Measurements from ENCODE around the gene SPR.

Gene SPR

DNA sequence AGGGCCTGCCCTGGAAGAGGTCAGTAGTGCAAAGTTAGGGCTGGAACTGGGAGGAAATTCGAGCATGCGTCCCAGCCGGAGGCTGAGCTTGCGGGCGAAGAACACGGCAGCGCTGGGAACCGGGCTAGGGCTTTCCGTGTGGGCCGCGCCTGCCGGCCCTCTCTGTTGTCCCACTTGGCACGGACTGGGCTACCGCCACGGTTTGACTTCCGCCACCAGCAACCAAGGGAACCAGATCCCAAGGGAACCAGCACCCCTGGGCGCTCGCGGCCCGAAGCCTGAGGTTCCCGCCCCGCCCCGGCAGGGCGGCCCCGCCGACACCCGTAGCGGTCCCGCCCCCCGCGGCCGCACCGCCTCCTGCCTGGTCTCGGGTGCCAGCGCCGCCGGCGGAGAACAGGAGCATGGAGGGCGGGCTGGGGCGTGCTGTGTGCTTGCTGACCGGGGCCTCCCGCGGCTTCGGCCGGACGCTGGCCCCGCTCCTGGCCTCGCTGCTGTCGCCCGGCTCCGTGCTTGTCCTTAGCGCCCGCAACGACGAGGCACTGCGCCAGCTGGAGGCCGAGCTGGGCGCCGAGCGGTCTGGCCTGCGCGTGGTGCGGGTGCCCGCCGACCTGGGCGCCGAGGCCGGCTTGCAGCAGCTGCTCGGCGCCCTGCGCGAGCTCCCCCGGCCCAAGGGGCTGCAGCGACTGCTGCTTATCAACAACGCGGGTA, at the start of gene SPR:
TSS of gene SPR (plus strand) at position 377 of the 708 bp plus-strand sequence. CDS start at position 402, 25 bp downstream.
- DNase-seq (ENCODE audit: low spot score): peak; percentile 78

DNA sequence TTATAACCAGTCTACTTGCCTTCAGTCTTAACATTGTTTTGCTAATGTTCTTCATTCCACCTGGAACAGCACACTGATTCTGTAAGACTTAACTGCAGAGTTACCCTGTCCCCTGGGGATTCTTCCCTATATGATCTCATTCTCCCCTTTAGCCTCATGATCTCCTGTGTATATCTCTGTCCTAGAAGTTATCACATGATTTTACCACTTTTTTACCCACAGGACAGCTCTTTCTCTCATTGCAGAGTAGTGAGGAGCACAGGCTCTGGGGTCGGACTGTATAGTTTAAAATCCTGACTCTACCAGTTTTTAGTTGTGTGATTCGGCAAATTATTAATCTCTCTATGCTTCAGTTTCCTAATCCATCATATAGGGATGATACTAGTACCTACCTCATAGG, 47.1 kb upstream of the SPR start:
- no peak for DNase-seq (ENCODE audit: low spot score)

DNA sequence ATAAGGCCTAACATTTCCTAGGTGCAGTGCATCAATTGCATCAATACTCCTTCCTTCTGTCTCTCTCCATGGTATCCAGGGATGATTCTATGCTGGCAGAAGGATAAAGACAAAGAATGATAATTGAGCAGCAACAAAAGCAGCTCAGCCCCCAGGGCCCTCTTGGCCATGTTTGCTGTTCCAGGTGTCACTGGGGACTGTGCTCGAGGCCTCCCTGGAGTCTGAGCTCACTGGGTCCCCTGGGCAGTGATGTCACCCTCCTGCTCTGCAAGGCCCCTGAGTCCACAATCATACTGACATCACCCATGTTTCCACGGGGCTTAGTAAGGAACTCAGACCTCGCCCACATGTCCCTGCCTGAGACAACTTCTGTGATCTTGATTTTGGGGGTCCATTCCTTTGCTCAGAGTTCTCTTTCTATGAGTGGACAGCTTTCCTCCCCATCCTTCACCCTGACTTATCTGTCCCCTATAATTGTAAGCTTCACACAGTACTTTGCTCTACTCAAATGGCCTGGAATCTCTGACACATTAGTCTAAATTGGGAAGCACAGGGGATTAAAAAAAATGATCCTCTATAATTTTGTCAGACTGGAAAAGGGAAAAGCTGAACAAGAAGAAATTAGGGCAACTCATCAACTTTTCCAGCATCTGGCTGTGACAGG, 45.6 kb upstream of the SPR start:
- DNase-seq (ENCODE audit: low spot score): no peak

DNA sequence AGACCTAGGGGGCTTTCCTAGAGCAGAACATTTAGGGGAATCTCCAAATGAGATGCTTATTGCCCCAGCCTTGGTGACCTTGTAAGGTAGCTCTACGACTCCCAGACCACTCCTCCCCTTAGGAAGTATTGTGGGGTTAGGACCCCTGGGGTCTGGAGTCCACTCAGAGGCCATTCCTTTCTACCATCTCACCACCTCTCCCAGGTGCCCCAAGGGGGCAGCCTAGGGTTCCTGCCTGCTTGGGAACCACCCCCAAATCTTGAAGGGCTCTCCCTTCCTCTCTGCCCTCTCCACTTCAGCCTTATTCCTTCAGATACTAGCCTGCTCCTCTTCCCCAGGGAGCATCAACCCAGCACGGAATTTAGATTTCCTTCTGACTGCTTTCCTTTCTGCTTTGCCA, 43.9 kb upstream of the SPR start:
- no peak for DNase-seq (ENCODE audit: low spot score)

DNA sequence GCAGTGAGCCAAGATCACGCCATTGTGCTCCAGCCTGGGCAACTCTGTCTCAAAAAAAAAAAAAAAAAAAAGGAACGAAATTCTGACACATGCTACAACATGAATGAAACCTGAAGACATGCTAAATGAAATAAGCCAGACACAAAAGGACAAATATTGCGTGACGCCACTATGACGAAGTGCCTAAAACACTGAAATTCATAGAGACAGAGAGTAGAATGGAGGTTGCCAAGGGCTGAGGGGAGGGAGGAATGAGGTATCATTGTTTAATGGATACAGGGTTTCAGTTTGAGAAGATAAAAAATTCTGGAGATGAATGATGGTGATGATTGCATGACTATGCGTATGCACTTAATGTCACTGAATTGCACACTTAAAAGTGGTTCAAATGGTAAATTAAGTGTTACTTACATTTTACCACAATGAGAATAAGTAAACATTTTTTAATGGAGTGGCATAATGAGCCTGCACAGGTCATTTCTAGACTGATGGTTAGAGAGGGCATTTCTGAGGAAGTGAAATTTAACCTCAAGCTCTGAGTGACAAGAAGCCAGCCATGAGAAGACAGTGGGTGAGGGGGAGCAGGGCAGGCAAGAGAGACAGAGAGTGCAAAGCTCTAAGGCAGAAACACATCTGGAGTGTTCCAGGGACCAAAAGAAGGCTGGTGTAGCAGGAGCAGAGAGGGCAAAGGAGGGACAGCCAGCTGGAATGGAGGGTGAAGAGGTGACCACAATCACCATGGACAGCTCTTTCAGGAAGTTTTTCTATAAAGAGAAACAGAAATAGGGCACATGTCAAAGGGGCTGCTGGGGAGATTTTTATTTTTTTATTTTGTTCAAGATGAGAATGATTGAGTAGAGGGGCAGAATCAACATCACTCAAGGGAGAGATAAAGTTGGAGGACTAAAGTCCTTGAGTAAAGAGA, 40.8 kb upstream of the SPR start:
- DNase-seq (ENCODE audit: low spot score): no peak

DNA sequence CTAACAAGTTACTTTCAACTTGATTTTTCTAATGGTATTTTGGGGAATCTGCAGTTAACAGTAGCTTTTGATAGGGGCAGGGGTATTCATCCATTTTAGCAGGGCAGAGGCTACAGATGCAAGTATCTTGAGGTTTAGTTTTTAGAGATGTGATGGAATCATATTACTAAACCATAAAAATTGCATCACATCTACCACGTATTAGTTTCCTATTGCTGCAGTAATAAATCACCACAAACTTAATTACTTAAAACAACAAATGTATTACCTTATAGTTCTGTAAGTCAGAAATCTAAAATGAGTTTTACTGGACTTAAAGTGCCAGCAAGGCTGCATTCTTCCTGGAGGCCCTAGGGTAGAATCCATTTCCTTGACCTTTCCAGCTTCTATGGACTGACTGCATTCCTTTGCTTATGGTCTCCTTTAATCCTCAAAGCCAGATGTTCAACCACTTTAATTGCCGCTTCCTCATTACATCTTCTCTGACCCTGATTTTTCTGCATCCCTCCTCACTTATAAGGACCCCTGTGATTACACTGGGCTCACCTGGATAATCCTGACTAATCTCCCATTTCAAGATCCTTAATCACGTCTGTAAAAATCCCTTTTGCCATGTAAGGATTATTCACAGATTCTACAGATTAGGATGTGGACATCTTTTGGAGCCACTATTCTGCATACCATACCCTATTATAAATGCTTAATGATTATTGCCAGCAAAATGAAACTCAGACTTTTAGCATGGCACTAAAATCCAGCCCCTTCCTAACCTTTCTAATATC, 39.5 kb upstream of the SPR start:
- no peak for DNase-seq (ENCODE audit: low spot score)

DNA sequence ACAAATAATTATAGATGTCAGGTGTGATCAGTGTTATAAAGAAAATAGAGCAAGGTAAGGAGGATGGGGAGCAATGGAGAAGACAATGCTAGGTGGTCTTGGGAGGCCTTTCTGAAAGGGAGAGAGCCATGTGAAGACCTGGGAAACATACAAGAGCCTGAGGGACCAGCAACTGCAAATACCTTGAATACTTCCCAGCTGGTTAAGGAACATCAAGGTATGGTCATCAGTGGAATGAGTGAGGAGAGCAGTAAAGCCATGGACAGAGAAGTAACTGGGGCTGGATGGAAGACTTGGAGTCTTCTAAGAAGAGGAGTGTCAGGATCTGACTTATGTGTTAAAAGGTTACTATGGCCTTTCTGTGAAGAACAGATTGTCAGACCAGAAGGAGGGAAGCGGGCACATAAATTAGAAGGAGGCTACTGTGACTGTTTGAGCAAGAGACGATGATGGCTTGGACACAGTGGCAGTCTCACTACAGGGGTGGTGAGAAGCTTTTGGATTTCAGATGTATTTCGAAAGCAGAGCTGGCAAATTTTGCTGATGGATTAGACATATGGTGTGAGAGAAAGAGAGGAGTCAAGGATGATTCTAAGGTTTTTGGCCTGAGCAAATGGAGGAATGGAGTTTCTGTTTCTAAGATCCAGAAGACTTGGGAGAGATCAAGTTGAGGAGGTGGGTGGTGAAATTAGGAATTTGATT, 38.6 kb upstream of the SPR start:
- DNase-seq (ENCODE audit: low spot score): no peak

DNA sequence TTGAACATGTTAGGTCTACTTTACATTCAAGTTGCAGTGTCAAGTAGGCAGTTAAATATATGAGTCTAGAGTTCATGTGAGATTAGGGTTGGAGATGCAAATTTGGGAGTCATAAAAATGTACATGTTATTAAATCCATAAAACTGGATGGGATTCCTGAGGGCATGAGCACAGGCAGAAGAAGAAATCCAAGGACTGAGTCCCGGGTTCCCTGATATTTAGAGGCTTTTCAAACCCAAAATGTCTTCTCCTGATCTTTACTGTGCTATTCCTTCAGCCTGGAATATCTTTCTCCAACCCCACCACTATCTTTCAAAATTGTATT, 38.1 kb upstream of the SPR start:
- DNase-seq (ENCODE audit: low spot score): no peak

DNA sequence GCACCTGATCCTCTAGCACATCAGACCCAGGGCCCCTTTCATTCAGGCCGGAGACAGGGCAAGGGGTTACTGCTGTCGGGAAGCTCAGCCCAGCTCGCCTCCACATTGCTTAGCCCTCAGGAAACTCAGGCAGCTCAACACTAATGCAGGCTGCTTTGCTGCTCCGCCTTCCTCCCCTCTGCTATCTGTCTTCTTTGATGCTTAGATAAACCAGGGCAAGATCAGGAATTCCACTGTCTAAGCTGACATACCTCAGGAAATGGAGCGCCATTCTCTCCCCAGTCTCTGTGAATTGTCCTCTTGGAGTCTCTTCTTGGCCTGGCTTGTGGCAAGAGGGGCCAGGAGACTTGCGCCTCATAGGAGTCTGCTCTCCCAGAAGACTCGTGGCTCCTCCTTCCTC, 35.9 kb upstream of the SPR start:
- DNase-seq (ENCODE audit: low spot score): no peak

DNA sequence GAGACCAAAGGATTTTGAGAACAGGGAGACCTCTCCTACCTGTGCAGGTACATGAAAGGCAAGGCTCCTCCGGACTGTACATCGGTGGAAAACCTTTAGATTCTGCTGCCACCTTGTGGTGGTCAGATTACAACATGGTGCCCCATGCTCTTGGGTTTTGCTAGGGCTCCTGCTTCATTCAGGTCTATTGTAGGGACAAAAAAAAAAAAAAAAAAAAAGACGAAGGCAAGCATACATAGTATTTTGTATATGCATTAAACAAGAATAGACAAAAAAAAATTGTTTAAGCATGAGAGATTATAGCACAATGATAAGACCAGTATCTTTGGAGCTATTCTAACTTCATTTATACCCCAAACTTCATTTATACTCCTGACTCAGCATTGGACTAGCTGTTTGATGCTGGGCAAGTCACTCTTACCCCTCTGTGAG, 27.4 kb upstream of the SPR start:
- DNase-seq (ENCODE audit: low spot score): peak; percentile 88

DNA sequence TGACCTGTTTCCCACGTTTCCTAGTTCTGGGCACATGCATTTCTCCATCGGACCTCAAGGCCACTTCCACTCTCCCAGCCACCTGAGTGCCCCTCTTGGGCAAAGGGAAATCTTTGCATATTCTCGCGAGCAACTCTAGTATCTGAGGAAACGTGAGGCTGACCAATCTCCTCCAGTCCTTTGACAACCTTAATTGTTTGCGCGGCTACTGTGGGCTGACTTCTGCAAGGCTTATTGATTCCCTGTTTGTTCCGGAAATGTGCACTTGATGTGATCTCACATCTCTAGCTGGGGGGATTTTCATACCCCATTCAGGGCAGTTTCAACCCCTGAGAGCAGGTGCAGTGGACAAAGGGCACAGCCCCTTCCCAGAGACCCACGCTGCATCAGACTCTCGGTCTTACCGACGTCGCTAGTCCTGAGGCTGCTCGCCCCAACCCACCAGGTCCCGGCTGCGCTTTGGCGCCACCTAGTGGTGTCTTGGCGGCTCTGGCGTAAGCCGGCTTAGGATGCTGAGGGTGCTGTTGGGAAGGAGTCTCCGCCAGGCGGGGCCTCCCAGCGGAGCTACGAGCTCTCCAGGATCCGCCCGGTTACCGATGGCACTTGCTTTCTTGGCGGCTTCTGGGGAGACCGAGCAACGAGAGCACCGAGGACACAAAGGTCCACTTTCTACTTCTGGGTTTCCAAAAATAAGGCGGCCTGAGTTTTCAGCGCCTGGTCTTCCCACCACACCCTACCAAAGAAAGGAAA, 24.8 kb upstream of the SPR start:
- peak; percentile 79 for DNase-seq (ENCODE audit: low spot score)

DNA sequence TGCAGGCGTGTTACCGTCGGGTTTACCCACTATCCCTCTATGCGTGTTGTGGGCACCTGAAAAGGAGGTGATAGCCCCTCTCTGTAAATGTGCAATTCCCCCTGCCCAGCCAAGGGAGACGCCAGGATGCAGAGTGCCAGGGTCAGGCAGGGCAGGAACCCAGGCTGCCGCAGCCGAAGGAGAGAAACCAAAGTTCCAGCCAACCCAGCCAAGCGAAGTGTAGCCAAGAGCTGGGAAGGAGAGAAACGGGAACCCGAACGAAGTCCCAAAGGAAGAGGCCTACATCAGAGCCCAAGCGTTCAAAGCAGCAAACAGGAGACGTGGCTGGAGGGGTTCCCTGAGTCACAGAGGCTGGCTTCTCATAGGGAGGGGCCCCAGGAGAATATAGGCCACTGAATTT, 24.2 kb upstream of the SPR start:
- DNase-seq (ENCODE audit: low spot score): no peak

DNA sequence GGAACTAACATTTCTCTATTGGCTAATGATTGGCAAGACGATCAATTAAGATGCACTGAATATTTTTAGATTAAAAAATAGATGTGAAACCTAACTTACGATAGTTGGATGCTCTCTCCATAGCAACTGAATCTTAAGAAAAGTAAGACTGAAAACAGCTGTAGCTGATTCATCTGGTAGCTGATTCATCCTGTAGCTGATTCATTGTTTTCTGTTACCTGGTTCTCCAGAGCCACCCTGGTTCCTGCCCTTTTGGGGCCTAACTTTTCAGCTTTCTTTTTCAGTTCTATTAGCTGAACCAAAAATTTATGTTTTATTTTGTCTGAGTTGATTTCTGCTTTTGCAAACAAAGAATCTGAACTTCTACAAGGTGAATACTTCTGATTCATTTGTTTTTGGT, 22.7 kb upstream of the SPR start:
- peak; percentile 16 for DNase-seq (ENCODE audit: low spot score)

DNA sequence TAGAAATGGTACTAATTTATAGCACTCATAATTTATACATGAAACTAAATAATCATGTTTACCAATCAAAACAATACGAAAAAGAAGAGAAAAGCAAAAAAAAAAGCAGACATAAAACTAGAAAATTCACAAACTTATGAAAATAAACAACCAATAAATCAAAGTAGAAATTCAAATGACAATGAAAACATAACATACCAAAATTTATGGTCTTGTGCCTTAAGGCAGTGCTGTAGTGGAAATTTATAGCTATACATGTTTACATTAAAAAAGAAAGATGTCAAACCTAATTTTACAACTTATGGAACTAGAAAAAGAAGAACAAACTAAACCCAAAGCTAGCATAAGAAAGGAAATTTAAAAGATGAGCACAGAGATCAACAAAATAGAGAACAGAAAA, 16.1 kb upstream of the SPR start:
- DNase-seq (ENCODE audit: low spot score): no peak

DNA sequence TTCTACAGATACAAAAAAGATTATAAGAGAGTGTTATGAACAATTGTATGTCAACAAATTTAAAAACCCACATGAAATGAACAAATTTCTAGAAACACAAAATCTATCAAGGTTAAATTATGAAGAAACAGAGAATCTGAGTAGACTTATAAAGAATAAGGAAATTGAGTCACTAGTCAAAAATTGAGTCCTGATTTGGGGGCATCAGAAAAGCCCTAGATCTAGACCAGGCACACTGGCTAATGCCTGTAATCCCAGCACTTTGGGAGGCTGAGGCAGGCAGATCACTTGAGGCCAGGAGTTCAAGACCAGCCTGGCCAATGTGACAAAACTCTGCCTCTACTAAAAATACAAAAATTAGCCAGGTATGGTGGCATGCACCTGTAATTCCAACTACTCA, 15.3 kb upstream of the SPR start:
- DNase-seq (ENCODE audit: low spot score): no peak

DNA sequence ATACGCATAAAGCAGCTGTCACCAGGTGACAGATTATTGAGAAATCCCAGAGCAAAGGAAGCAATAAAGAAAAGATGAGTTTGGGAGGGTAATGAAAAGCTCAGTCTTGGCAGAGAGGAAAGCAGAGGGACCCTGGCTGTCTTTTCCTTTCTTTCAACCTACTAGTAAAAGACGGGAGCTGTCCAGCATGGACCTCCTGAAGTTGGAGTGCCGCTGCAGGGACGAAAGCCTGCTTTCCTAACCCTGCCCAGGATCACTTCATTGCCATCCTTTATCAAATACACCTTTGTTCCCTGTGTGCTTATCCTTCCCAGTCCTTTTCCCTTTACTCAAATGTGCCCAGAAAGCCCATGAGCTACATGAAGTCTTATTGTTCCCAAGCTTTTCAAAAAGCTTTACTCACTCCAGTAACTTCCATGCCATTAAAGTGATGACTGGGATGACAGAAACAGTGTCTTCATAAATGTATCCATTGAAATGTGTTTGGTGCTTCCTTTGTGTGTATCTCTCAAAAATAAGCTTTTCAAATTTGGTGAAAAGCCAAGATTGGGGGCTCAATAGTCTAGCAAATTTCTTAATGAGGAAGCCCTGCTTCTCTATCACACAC, 3.7 kb upstream of the SPR start:
- peak; percentile 34 for DNase-seq (ENCODE audit: low spot score)

DNA sequence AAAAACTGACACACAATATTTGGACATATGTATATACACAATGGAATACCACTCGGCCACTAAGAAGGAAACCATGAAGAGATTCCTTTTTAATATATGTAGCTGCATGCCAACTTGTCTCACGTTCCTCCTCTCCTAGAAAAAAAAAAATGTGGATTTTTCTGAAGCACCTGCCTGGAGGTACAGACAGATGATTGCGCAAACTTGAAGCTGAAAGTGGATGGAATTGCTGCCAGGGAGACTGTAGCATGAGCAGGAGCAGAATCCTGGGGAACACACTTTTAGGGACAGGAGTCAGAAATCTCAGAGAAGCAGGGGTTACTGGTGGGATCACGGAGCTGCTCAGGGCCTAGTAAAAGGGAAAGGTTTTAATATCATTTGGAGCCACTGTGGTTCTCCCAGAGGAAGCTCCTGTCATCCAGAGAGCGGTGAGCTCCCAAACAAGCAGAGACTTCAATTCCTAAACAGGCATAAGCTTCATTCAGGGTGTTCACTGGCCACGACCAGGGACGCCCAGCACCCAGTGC, 640 bp upstream of the SPR start:
- no peak for DNase-seq (ENCODE audit: low spot score)

DNA sequence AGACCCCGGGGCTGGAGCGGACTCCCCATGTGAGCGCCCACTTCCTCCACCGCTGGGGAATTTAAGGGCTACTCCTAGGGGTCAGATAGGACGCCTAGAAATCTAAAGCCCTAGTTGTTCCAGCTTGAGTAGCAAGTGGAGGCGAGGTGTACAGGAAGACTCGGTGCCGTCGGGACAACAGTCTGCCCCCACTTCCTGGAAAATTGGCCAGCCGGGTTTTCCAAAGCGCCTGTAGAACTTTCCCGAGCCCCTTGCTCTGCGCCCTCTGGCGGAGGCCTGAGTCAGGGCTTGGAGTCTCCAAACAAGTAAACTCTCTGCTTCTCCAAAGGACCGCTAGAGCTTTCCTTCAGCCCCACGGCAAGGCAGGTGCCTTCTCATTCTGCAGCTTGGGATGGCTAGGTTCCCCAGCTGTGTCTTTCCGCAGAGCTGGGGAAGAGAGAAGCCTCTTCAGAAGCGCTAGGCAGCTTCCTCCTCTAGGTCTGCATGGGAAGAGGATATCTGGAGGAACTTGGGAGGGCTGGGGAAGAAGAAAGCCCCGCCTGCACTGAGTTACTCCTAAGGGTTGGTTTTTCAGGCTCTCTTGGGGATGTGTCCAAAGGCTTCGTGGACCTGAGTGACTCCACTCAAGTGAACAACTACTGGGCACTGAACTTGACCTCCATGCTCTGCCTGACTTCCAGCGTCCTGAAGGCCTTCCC, 681 bp downstream of the SPR start:
- peak; percentile 92 for DNase-seq (ENCODE audit: low spot score)

DNA sequence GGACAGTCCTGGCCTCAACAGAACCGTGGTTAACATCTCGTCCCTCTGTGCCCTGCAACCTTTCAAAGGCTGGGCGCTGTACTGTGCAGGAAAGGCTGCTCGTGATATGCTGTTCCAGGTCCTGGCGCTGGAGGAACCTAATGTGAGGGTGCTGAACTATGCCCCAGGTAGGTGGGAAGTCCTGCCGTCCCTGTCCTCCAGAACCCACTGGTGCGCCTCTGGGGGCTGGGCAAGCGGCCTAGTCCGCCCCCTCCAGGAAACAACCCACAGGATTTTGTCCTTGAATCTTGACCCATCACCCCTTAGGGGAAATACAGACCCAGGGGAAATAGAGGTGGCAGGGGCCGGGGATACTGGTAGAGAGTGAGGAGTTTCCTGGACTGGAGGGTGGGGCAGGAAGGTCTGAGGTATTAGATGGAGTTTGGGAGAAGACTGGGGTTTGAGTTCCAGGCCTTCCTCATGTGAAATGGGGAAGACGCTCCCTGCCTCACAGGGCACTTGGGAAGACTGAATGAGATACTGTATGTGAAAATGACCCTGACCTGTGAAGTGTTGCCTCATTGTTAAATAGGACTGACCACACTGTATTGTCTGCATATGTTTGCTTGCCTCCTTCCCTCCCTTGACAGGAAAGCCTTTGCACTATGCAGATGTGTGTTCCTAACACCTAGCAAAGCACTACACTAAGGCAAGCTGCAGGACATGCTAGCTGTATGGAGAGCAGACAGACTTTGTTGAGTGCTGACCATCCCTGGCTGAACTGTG, 1.4 kb downstream of the SPR start:
- no peak for DNase-seq (ENCODE audit: low spot score)

Measured in SW480 (cell line).